ENCODE data around the gene LUC7L2. TPM values are rescaled to one million over a fixed set of nuclear protein-coding genes. Genes with fewer than 3 reads are reported as not detected.

Gene LUC7L2
- total and polyA plus RNA-seq, 9 of the 15 experiments (the other 6 are each of a cell fraction or from before 2014, with no cell fraction given), result 56.1 to 207 (median 141) TPM

DNA sequence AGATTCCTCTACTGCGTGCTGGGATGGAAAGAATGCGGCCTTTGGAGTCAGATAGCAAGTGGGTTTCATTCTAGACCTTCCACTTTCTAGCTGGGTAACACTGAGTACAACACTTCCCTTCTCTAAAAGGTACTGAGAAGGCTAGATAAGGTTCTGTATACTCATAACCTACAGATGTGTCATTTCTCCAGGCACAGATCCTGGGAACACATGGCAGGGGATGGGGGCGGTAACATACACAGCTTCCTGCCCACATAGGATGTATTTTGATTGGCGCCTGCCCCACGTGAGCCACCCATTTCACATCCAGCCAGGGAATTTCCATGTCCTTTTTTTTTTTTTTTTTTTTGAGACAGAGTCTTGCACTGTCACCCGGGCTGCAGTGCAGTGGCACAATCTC, 91.9 kb downstream of the LUC7L2 start (continued):
- TF ChIP-seq, protein P1, sequence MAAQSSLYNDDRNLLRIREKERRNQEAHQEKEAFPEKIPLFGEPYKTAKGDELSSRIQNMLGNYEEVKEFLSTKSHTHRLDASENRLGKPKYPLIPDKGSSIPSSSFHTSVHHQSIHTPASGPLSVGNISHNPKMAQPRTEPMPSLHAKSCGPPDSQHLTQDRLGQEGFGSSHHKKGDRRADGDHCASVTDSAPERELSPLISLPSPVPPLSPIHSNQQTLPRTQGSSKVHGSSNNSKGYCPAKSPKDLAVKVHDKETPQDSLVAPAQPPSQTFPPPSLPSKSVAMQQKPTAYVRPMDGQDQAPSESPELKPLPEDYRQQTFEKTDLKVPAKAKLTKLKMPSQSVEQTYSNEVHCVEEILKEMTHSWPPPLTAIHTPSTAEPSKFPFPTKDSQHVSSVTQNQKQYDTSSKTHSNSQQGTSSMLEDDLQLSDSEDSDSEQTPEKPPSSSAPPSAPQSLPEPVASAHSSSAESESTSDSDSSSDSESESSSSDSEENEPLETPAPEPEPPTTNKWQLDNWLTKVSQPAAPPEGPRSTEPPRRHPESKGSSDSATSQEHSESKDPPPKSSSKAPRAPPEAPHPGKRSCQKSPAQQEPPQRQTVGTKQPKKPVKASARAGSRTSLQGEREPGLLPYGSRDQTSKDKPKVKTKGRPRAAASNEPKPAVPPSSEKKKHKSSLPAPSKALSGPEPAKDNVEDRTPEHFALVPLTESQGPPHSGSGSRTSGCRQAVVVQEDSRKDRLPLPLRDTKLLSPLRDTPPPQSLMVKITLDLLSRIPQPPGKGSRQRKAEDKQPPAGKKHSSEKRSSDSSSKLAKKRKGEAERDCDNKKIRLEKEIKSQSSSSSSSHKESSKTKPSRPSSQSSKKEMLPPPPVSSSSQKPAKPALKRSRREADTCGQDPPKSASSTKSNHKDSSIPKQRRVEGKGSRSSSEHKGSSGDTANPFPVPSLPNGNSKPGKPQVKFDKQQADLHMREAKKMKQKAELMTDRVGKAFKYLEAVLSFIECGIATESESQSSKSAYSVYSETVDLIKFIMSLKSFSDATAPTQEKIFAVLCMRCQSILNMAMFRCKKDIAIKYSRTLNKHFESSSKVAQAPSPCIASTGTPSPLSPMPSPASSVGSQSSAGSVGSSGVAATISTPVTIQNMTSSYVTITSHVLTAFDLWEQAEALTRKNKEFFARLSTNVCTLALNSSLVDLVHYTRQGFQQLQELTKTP (IDR thresholded peaks at IDR 0.05; ENCODE audit: low read depth in 1 of 2, partially characterized antibody in 2 of 2), result no peak
- TF ChIP-seq, protein P2, sequence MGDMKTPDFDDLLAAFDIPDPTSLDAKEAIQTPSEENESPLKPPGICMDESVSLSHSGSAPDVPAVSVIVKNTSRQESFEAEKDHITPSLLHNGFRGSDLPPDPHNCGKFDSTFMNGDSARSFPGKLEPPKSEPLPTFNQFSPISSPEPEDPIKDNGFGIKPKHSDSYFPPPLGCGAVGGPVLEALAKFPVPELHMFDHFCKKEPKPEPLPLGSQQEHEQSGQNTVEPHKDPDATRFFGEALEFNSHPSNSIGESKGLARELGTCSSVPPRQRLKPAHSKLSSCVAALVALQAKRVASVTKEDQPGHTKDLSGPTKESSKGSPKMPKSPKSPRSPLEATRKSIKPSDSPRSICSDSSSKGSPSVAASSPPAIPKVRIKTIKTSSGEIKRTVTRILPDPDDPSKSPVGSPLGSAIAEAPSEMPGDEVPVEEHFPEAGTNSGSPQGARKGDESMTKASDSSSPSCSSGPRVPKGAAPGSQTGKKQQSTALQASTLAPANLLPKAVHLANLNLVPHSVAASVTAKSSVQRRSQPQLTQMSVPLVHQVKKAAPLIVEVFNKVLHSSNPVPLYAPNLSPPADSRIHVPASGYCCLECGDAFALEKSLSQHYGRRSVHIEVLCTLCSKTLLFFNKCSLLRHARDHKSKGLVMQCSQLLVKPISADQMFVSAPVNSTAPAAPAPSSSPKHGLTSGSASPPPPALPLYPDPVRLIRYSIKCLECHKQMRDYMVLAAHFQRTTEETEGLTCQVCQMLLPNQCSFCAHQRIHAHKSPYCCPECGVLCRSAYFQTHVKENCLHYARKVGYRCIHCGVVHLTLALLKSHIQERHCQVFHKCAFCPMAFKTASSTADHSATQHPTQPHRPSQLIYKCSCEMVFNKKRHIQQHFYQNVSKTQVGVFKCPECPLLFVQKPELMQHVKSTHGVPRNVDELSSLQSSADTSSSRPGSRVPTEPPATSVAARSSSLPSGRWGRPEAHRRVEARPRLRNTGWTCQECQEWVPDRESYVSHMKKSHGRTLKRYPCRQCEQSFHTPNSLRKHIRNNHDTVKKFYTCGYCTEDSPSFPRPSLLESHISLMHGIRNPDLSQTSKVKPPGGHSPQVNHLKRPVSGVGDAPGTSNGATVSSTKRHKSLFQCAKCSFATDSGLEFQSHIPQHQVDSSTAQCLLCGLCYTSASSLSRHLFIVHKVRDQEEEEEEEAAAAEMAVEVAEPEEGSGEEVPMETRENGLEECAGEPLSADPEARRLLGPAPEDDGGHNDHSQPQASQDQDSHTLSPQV (IDR thresholded peaks at IDR 0.05), result no peak
- TF ChIP-seq NFIC (IDR thresholded peaks at IDR 0.05), result no peak
- TF ChIP-seq TCF3 (CRISPR knock-in tag; IDR thresholded peaks at IDR 0.05), result peak; percentile 75
- no peak for TF ChIP-seq CAMTA2 (CRISPR knock-in tag; conservative IDR thresholded peaks at IDR 0.05)
- peak; percentile 59; the same call in 1 of the 2 replicates for TF ChIP-seq TAL1 (IDR thresholded peaks at IDR 0.05)
- TF ChIP-seq ZNF79 (CRISPR knock-in tag; IDR thresholded peaks at IDR 0.05; ENCODE audit: low read depth), result no peak
- no peak for TF ChIP-seq PCBP2 (IDR thresholded peaks at IDR 0.05; ENCODE audit: low read depth, low read length, poor library complexity, severe bottlenecking)
- TF ChIP-seq ZNF408 (CRISPR knock-in tag; IDR thresholded peaks at IDR 0.05; ENCODE audit: low read depth), result no peak
- peak; percentile 76 for TF ChIP-seq FOSL1 (tag; conservative IDR thresholded peaks at IDR 0.05)
- TF ChIP-seq, protein P3, sequence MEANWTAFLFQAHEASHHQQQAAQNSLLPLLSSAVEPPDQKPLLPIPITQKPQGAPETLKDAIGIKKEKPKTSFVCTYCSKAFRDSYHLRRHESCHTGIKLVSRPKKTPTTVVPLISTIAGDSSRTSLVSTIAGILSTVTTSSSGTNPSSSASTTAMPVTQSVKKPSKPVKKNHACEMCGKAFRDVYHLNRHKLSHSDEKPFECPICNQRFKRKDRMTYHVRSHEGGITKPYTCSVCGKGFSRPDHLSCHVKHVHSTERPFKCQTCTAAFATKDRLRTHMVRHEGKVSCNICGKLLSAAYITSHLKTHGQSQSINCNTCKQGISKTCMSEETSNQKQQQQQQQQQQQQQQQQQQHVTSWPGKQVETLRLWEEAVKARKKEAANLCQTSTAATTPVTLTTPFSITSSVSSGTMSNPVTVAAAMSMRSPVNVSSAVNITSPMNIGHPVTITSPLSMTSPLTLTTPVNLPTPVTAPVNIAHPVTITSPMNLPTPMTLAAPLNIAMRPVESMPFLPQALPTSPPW (CRISPR knock-in tag; IDR thresholded peaks at IDR 0.05), result peak; percentile 37
- TF ChIP-seq RBM39 (optimal IDR thresholded peaks at IDR 0.05; ENCODE audit: low read depth, low read length), result no peak
- peak; percentile 36 for TF ChIP-seq RBBP5 (IDR thresholded peaks at IDR 0.05; ENCODE audit: borderline replicate concordance, insufficient read depth, low read length, poor library complexity, severe bottlenecking)
- no peak for TF ChIP-seq ZNF717 (CRISPR knock-in tag; IDR thresholded peaks at IDR 0.05)
- no peak for TF ChIP-seq PTTG1 (tag; IDR thresholded peaks at IDR 0.05; ENCODE audit: low read depth)
- TF ChIP-seq, protein P4, sequence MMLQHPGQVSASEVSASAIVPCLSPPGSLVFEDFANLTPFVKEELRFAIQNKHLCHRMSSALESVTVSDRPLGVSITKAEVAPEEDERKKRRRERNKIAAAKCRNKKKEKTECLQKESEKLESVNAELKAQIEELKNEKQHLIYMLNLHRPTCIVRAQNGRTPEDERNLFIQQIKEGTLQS (IDR thresholded peaks at IDR 0.05), result no peak
- TF ChIP-seq, protein P4 (CRISPR knock-in tag; conservative IDR thresholded peaks at IDR 0.05), result 0 out of 2 replicates have a peak, but pooled peaks have one; percentile 47
